CD4-positive, alpha-beta T cell treated with Interleukin-12 subunit alpha and Interleukin-12 subunit beta, for 1 hour (primary cell): Measurements from ENCODE around the gene WFIKKN1.
"Not testable (repeated sequence)": the region's sequence is repeated elsewhere in the genome, so short reads cannot be mapped to it uniquely, and the experiment has no call there.

Source experiments
- DNase-seq: peaks from one replicate; pipeline ENCODE4 v3.0.0-alpha.2; 2020

The WFIKKN1 gene

GRCh38 chr16:595942-596735, 34.6 kb upstream of the WFIKKN1 start:
- no peak for DNase-seq

- DNase-seq, result no peak
Measured at GRCh38 chr16:596736-597060, 34.1 kb upstream of the WFIKKN1 start.

- DNase-seq, result not testable (repeated sequence)
Measured at GRCh38 chr16:597655-598054, 33.1 kb upstream of the WFIKKN1 start.

- no peak for DNase-seq
Measured at GRCh38 chr16:598823-599739, 31.7 kb upstream of the WFIKKN1 start.

- no peak for DNase-seq
Measured at GRCh38 chr16:600781-601180, 30.0 kb upstream of the WFIKKN1 start.

GRCh38 chr16:603933-604332, 26.9 kb upstream of the WFIKKN1 start:
- no peak for DNase-seq

GRCh38 chr16:606656-607307, 24.0 kb upstream of the WFIKKN1 start:
- DNase-seq, result no peak

GRCh38 chr16:608019-608418, 22.8 kb upstream of the WFIKKN1 start:
- DNase-seq, result no peak

GRCh38 chr16:609316-609715, 21.5 kb upstream of the WFIKKN1 start:
- no peak for DNase-seq

GRCh38 chr16:609984-610383, 20.8 kb upstream of the WFIKKN1 start:
- DNase-seq, result no peak

- peak; percentile 62 for DNase-seq
Measured at GRCh38 chr16:610513-611381, 20.0 kb upstream of the WFIKKN1 start.

GRCh38 chr16:615122-615521, 15.7 kb upstream of the WFIKKN1 start:
- DNase-seq, result no peak

GRCh38 chr16:616733-617586, 13.8 kb upstream of the WFIKKN1 start:
- no peak for DNase-seq

- no peak for DNase-seq
Measured at GRCh38 chr16:617855-618254, 12.9 kb upstream of the WFIKKN1 start.

GRCh38 chr16:619476-620100, 11.2 kb upstream of the WFIKKN1 start:
- no peak for DNase-seq

GRCh38 chr16:620700-621525, 9.9 kb upstream of the WFIKKN1 start:
- DNase-seq, result no peak

GRCh38 chr16:621526-622105, 9.2 kb upstream of the WFIKKN1 start:
- DNase-seq, result no peak

GRCh38 chr16:622920-623280, 7.9 kb upstream of the WFIKKN1 start:
- DNase-seq, result no peak

GRCh38 chr16:624526-625070, 6.2 kb upstream of the WFIKKN1 start:
- DNase-seq, result no peak
